HFFc6 (cell line): ENCODE measurements around the gene N4BP2L2. TPM values are rescaled to one million over a fixed set of nuclear protein-coding genes. Genes with fewer than 3 reads are reported as not detected.

Source experiments
- DNase-seq: peaks from one replicate; pipeline ENCODE4 v3.0.0-alpha.2; 2018
- H3K27ac Mint-ChIP-seq: 2 replicates; pipeline ENCODE4 v1.8.0; 2020; ENCODE audit warnings: mild to moderate bottlenecking, mixed read lengths
- H3K27me3 Mint-ChIP-seq: 2 replicates; pipeline ENCODE4 v1.8.0; 2021; ENCODE audit warnings: mild to moderate bottlenecking, moderate library complexity, mixed read lengths; ENCODE audit not compliant: insufficient read depth
- H3K36me3 Mint-ChIP-seq: 2 replicates; pipeline ENCODE4 v1.8.0; 2021; ENCODE audit warnings: low read depth, mixed read lengths
- H3K4me1 Mint-ChIP-seq: 2 replicates; pipeline ENCODE4 v1.8.0; 2020; ENCODE audit warnings: low read depth, mixed read lengths
- H3K4me3 Mint-ChIP-seq: 2 replicates; pipeline ENCODE4 v1.8.0; 2020; ENCODE audit warnings: mild to moderate bottlenecking, moderate library complexity, mixed read lengths
- H3K9me3 Mint-ChIP-seq: 2 replicates; pipeline ENCODE4 v1.8.0; 2020; ENCODE audit warnings: mild to moderate bottlenecking, mixed read lengths
- CTCF ChIP-seq: fragments of 200-600 bp; sonication (generic); IDR thresholded peaks from 2 replicates; pipeline ENCODE4 v1.5.0; 2021; ENCODE audit warnings: antibody characterized with exemption, mild to moderate bottlenecking
- total RNA-seq, 6 experiments: library from RNA; stranded (reverse); fragmentation: NEBNext Ultra II Directional; extraction: Animal tissue kit (Norgen Biotek cat#: 25700); gene quantifications; 2 replicates in 1 of 6; 3 replicates in 5 of 6; pipeline ENCODE4 v1.2.3, GENCODE V29; 2021

The N4BP2L2 gene
- total RNA-seq, 6 experiments from 2014 or later, result 44.7 to 57.9 (median 50.4) TPM

DNA sequence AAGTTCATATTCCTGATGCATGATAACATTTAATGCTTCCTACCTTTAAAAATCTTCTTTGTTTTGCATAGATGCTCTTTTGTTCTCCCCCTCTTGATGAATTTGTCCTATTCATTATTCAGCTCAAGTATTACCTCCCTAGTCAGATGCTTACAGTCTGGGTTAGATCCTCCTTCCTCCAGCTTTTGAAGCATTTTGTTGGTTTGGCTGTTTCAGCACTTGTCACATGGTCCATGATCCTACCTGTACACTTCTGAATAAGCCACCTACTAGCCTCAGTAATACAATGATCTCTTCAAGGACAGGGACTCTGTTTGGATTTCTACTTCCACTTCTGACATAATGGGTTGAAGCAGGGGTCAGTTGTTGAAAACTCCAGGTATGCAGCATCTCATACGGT, 148.1 kb downstream of the N4BP2L2 start:
- TF ChIP-seq CTCF, result no peak
- Mint-ChIP-seq H3K4me3 (no peak overlapping the region), H3K27ac (no peak overlapping the region), H3K27me3 (peaks cover 1% of the 10 kb centered on the region; the same call in 1 of the 2 replicates), H3K4me1 (0 out of 2 replicates have a peak, but pooled peaks cover 5% of the 10 kb centered on the region), H3K9me3 (no peaks in the 10 kb centered on the region), H3K36me3 (no peaks in the 10 kb centered on the region)
- DNase-seq, result no peak

DNA sequence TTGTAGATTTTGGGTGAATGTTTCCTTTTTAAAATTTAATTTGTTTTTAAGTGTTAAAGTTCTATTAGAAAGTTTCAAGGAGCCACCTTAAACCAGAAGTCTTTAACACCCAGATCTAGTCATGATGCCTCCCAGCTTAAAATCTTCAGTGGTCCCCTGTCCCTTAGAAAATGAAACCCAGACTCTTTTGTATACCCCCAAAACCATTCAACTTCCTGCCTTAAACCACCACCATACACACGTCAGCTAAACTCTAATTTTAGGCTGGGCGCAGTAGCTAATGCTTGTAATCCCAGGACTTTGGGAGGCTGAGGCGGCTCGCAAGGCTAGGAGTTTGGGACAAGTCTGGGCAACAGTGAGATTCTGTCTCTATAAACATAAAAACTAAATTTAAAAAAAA, 148.5 kb downstream of the N4BP2L2 start:
- peaks cover 1% of the 10 kb centered on the region; the same call in 1 of the 2 replicates for H3K27me3 Mint-ChIP-seq

GRCh38 chr13:32385410-32385809, 153.2 kb downstream of the N4BP2L2 start:
- no peak for TF ChIP-seq CTCF

More for the DNA sequence above, 148.5 kb downstream of the N4BP2L2 start:
- no peaks in the 10 kb centered on the region for H3K36me3 Mint-ChIP-seq
- no peak for DNase-seq
- H3K4me1 Mint-ChIP-seq, result 0 out of 2 replicates have a peak, but pooled peaks cover 5% of the 10 kb centered on the region
- no peak overlapping the region for H3K27ac Mint-ChIP-seq
- TF ChIP-seq CTCF, result no peak
- no peaks in the 10 kb centered on the region for H3K9me3 Mint-ChIP-seq
- H3K4me3 Mint-ChIP-seq, result no peak overlapping the region

DNA sequence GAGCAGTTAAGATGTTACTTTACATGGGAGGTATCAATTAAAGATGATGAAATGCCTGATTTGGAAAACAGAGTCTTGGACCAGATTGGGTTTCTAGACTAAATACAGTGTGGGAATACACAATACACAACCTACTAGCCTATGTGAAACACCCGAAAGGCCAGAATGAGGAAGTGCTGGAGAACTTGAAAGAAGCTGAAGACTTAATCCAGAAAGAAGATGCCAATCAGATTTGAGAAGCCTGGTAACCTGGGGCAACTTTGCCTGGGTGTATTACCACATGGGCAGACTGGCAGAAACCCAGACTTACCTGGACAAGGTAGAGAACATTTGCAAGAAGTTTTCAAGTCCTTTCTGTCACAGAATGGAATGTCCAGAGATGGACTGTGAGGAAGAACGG, 153.9 kb downstream of the N4BP2L2 start:
- peaks cover 1% of the 10 kb centered on the region; the same call in 1 of the 2 replicates for H3K27me3 Mint-ChIP-seq
- no peak overlapping the region for H3K4me3 Mint-ChIP-seq

More at GRCh38 chr13:32385410-32385809, 153.2 kb downstream of the N4BP2L2 start:
- H3K27me3 Mint-ChIP-seq, result peaks cover 1% of the 10 kb centered on the region; the same call in 1 of the 2 replicates
- no peak overlapping the region for H3K4me3 Mint-ChIP-seq
- H3K4me1 Mint-ChIP-seq, result no peaks in the 10 kb centered on the region
- no peak overlapping the region for H3K27ac Mint-ChIP-seq
- no peaks in the 10 kb centered on the region for H3K9me3 Mint-ChIP-seq
- no peak for DNase-seq
- H3K36me3 Mint-ChIP-seq, result no peaks in the 10 kb centered on the region

DNA sequence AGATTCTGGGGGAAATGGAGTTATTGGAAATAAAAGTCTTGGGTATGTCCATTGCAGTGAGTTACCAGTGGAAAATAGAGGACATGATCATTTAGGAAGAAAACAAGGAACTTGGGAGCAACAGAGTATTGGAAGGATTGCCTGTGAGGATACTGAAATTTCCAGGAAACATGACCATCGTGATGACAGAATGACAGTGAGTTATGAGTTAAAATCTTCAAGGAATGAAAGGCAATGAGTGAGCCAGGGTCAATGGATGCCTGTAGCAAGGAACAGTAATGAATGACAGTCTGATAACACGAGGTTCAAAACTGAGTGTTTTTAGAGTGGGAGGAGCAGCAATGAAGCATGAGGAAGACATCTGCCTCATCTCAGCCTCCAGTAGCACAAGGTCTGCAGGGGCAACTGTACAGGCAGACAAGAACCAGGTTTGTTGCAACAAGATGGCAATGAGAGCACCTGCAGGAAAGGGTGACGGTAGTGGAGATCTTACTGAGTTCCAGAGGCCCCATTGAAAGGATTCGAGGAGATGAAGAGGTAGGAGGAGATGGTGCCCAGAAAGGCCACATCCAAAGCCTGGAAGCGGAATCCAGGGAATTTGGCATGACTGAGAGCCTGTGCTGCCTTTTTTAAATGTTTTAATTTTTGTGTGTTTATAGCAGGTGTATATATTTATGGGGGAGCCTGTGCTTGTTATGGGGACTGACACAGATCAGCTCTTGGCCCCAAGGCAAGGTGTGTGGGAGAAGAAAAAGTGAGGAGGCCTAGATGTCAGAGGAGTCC, 154.6 kb downstream of the N4BP2L2 start:
- H3K27ac Mint-ChIP-seq, result no peak overlapping the region
- no peak for TF ChIP-seq CTCF
- DNase-seq, result no peak
- H3K9me3 Mint-ChIP-seq, result no peaks in the 10 kb centered on the region
- no peaks in the 10 kb centered on the region for H3K36me3 Mint-ChIP-seq
- no peaks in the 10 kb centered on the region for H3K4me1 Mint-ChIP-seq
- H3K4me3 Mint-ChIP-seq, result no peak overlapping the region
- no peaks in the 10 kb centered on the region for H3K27me3 Mint-ChIP-seq

More for the DNA sequence above, 153.9 kb downstream of the N4BP2L2 start:
- no peaks in the 10 kb centered on the region for H3K4me1 Mint-ChIP-seq
- H3K27ac Mint-ChIP-seq, result no peak overlapping the region
- no peak for DNase-seq
- TF ChIP-seq CTCF, result no peak
- H3K9me3 Mint-ChIP-seq, result no peaks in the 10 kb centered on the region
- no peaks in the 10 kb centered on the region for H3K36me3 Mint-ChIP-seq

Other genes with a start within 250 kb of the N4BP2L2 start
- not detected for gene ZAR1L, start 223.4 kb downstream of the N4BP2L2 start, total RNA-seq
- gene BRCA2, start 223.3 kb downstream of the N4BP2L2 start, total RNA-seq, result 1 to 10 TPM; 4.0 to 8.4 (median 8.2) TPM
- under 1 TPM; 0.08 to 0.60 (median 0.33) TPM for gene N4BP2L1, start 110.7 kb downstream of the N4BP2L2 start, total RNA-seq
- 10 to 100 TPM; 21.0 to 28.9 (median 24.6) TPM for gene PDS5B, start 47.7 kb upstream of the N4BP2L2 start, total RNA-seq